ENCODE data around the gene ETS1. TPM values are rescaled to one million over a fixed set of nuclear protein-coding genes. Genes with fewer than 3 reads are reported as not detected.

ETS1 gene
- total RNA-seq, 4 donors from 2014 or later, result 39.5 to 74.4 (median 59.7) TPM

GRCh38 chr11:128484172-128484571 lies 103.2 kb downstream of the ETS1 start:
- no peak for TF ChIP-seq EP300 (IDR thresholded peaks at IDR 0.05)
- no peak for TF ChIP-seq POLR2A (IDR thresholded peaks at IDR 0.05; ENCODE audit: low read depth)
- TF ChIP-seq POLR2AphosphoS5 (IDR thresholded peaks at IDR 0.05), result no peak
- TF ChIP-seq, protein P1, sequence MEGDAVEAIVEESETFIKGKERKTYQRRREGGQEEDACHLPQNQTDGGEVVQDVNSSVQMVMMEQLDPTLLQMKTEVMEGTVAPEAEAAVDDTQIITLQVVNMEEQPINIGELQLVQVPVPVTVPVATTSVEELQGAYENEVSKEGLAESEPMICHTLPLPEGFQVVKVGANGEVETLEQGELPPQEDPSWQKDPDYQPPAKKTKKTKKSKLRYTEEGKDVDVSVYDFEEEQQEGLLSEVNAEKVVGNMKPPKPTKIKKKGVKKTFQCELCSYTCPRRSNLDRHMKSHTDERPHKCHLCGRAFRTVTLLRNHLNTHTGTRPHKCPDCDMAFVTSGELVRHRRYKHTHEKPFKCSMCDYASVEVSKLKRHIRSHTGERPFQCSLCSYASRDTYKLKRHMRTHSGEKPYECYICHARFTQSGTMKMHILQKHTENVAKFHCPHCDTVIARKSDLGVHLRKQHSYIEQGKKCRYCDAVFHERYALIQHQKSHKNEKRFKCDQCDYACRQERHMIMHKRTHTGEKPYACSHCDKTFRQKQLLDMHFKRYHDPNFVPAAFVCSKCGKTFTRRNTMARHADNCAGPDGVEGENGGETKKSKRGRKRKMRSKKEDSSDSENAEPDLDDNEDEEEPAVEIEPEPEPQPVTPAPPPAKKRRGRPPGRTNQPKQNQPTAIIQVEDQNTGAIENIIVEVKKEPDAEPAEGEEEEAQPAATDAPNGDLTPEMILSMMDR (IDR thresholded peaks at IDR 0.05), result no peak
- Histone ChIP-seq H3K9me3 (no peaks in the 10 kb centered on the region), H3K36me3 (peaks cover 30 to 88% (median 59%) of the 10 kb centered on the region in 4 donors), H3K4me3 (no peak overlapping the region), H3K27ac (replicated peaks in 1 of 4) (no peak overlapping the region), H3K27me3 (no peaks in the 10 kb centered on the region), H3K4me1 (peaks cover 48 to 62% (median 55%) of the 10 kb centered on the region in 4 donors)
- intact Hi-C loops (cut with DNase I), result no loop called here
- WGBS, result 75% methylated on average over 4 of the region's 4 CpGs
- DNase-seq (ENCODE audit: extremely low spot score), result no peak

- intact Hi-C loops (cut with DNase I), result no loop called here
- no peaks in the 10 kb centered on the region for H3K27me3 ChIP-seq
- H3K27ac ChIP-seq (replicated peaks in 1 of 4), result peak overlapping the region in 3 of 4 donors; percentile 5 to 62 (median 40)
- no peaks in the 10 kb centered on the region for H3K9me3 ChIP-seq
- H3K4me3 ChIP-seq, result no peak overlapping the region
- WGBS, result 71% methylated on average over 7 of the region's 7 CpGs
- H3K36me3 ChIP-seq, result peaks cover 22 to 86% (median 54%) of the 10 kb centered on the region in 4 donors
- TF ChIP-seq EP300 (IDR thresholded peaks at IDR 0.05) (no peak), POLR2AphosphoS5 (IDR thresholded peaks at IDR 0.05) (no peak), POLR2A (IDR thresholded peaks at IDR 0.05; ENCODE audit: low read depth) (no peak)
- TF ChIP-seq, protein P1 (IDR thresholded peaks at IDR 0.05), result no peak
- DNase-seq (ENCODE audit: extremely low spot score), result no peak
- H3K4me1 ChIP-seq, result peaks cover 53 to 60% (median 54%) of the 10 kb centered on the region in 4 donors
Measured at GRCh38 chr11:128483211-128483788, 104.1 kb downstream of the ETS1 start.

GRCh38 chr11:128482512-128483191 lies 104.7 kb downstream of the ETS1 start:
- Histone ChIP-seq H3K4me3 (peak overlapping the region in 1 of 4 donors; percentile 6), H3K27ac (replicated peaks in 1 of 4) (peak overlapping the region; percentile 48 to 71 (median 56)), H3K4me1 (peaks cover 48 to 60% (median 53%) of the 10 kb centered on the region in 4 donors), H3K27me3 (no peaks in the 10 kb centered on the region), H3K36me3 (peaks cover 16 to 84% (median 49%) of the 10 kb centered on the region in 4 donors), H3K9me3 (no peaks in the 10 kb centered on the region)
- intact Hi-C loops (cut with DNase I), result no loop called here
- WGBS, result 90% methylated on average over 11 of the region's 11 CpGs
- no peak for DNase-seq (ENCODE audit: extremely low spot score)
- no peak for TF ChIP-seq POLR2A (IDR thresholded peaks at IDR 0.05; ENCODE audit: low read depth)
- TF ChIP-seq, protein P1 (IDR thresholded peaks at IDR 0.05), result no peak

GRCh38 chr11:128482092-128482491 lies 105.3 kb downstream of the ETS1 start:
- TF ChIP-seq POLR2A (IDR thresholded peaks at IDR 0.05; ENCODE audit: low read depth) (no peak), POLR2AphosphoS5 (IDR thresholded peaks at IDR 0.05) (no peak), EP300 (IDR thresholded peaks at IDR 0.05) (no peak)
- TF ChIP-seq, protein P1 (IDR thresholded peaks at IDR 0.05), result no peak
- Histone ChIP-seq H3K4me3 (no peak overlapping the region), H3K4me1 (peaks cover 48 to 63% (median 56%) of the 10 kb centered on the region in 4 donors), H3K27me3 (no peaks in the 10 kb centered on the region), H3K27ac (replicated peaks in 1 of 4) (peak overlapping the region; percentile 48 to 71 (median 56)), H3K36me3 (peaks cover 11 to 84% (median 49%) of the 10 kb centered on the region in 4 donors), H3K9me3 (no peaks in the 10 kb centered on the region)
- intact Hi-C loops (cut with DNase I), result no loop called here
- WGBS, result 77% methylated on average over 3 of the region's 3 CpGs
- no peak for DNase-seq (ENCODE audit: extremely low spot score)
